ENCODE results near the gene NRN1L.
"Not testable (repeated sequence)": the region's sequence is repeated elsewhere in the genome, so short reads cannot be mapped to it uniquely, and the experiment has no call there.

Gene NRN1L

DNA sequence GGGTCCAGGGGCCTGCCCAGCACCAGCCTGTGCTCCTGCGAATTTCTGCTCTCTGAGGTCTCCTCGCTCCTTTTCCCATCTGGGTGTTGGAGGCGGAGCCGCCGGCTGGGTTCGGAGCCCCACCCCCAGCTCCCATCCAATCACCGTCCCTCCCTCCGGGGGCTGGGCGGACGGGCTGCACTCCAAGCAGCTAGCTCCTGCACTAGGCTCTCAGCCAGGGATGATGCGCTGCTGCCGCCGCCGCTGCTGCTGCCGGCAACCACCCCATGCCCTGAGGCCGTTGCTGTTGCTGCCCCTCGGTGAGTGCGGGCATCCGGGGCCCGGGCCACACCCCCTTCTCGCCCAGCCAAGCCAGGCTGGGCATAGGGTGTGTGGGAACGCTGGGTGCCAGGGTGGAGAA lies at the start of gene NRN1L:
Gene NRN1L (plus strand): TSS at position 202 of the 400 bp plus-strand sequence. CDS start 19 bp downstream, at position 221.
- no peak within 1 kb of the TSS for H3K4me3 ChIP-seq (ENCODE audit: low read depth, low read length)
- TF ChIP-seq, protein P1, sequence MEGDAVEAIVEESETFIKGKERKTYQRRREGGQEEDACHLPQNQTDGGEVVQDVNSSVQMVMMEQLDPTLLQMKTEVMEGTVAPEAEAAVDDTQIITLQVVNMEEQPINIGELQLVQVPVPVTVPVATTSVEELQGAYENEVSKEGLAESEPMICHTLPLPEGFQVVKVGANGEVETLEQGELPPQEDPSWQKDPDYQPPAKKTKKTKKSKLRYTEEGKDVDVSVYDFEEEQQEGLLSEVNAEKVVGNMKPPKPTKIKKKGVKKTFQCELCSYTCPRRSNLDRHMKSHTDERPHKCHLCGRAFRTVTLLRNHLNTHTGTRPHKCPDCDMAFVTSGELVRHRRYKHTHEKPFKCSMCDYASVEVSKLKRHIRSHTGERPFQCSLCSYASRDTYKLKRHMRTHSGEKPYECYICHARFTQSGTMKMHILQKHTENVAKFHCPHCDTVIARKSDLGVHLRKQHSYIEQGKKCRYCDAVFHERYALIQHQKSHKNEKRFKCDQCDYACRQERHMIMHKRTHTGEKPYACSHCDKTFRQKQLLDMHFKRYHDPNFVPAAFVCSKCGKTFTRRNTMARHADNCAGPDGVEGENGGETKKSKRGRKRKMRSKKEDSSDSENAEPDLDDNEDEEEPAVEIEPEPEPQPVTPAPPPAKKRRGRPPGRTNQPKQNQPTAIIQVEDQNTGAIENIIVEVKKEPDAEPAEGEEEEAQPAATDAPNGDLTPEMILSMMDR (conservative IDR thresholded peaks at IDR 0.05; ENCODE audit: low read depth, low read length): no peak
- peak; percentile 95 for DNase-seq (ENCODE audit: low read depth)

DNA sequence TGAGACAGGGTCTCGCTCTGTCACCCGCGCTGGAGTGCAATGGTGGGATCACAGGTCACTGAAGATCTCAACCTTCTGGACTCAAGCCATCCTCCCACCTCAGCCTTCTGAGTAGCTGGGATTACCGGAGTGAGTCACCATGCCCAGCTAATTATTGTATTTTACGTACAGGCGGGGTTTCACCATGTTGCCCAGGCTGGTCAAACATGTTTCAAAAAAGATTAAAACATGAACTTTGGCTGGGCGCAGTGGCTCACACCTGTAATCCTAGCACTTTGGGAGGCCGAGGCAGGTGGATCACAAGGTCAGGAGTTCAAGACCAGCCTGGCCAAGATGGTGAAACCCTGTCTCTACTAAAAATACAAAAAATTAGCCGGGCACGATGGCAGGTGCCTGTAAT lies 47.5 kb upstream of the NRN1L start:
- DNase-seq (ENCODE audit: low read depth); H3K4me3 ChIP-seq (ENCODE audit: low read depth, low read length): not testable (repeated sequence)

DNA sequence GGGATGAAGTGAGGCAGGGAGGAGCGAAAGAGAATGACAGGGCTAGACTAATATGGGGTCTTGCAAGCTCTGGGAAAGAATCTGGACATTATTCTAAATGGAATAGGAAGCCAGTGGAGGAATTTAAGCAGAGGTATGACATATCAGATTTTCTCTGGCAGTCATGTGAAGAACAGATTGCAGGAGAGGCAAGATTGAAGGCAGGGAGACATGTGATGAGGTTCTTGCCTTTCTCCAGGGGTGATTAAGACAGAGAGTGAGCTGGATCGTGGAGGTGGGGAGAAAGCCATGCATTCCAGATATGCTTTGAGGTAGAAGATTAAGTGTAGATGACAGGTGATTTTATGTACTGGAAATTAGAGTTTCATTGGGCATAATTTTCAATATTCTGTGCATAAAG lies 46.9 kb upstream of the NRN1L start:
- TF ChIP-seq, protein P1 (conservative IDR thresholded peaks at IDR 0.05; ENCODE audit: low read depth, low read length): no peak
- H3K4me3 ChIP-seq (ENCODE audit: low read depth, low read length): no peak overlapping the region
- no peak for DNase-seq (ENCODE audit: low read depth)

DNA sequence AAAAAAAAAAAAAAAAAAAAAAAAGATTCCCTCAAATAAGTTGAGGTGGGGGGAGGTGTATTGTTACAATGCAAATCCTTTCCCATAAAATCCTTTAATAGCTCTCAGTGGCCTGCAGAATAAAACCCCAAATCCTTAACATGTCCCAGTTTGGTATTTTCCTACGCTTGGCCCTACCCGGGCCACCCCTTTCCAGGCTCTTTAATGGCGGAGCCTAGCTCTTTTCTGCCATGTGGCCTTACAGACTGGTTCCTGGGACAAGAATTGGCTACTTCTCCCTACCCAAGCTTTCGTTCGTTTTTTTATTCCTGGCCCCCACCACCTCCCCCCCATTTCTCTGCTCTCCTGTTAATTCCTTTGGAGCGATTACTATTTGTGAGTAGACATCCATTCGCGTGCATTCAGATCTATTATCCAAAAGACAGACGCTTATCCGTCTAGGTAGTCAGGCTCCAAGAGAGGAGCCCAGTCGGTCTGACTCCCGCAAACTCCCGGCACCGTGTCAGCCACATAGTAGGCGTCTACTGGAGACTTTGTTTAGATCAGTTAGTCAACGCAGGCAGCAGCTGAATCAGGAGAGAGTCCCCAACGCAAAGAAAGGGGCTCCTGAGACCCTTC lies 43.4 kb upstream of the NRN1L start:
- TF ChIP-seq, protein P1 (conservative IDR thresholded peaks at IDR 0.05; ENCODE audit: low read depth, low read length): no peak
- no peak for DNase-seq (ENCODE audit: low read depth)
- H3K4me3 ChIP-seq (ENCODE audit: low read depth, low read length): peak overlapping the region; percentile 99

DNA sequence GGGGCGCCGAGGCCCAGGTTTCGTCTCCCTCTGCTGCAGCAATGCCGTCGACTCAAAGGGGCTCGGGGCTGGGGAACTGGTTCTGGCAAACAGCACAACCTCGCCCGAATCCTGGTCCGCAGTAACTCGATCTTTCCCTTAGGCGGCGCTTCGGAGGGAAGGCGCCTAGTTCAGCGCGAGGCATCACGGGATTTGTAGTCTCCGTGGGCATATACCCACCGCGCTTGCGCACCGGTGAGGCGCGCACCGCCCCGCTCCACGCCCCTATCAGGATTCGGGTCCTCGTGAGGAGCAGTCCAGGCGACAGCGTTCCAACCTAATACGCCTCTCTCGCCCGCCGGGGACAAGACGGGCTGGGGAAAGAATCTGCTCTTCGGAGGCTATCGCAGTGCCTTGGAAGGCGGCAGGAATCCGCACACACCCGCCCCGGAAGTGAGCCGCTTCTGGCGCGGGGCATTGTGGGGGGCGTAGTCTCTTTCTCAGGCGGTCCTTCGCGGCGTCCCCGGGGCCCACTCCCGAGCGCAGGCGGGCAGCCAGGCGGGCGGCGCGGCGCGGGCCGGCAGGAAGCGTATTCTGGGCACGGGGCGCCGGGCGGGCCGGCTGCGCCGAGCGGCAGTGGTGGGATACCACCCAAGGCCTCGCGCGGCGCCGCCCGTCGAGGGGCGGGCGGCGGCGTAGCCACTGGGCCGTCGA lies 42.7 kb upstream of the NRN1L start, which contains the start of gene THAP11:
Gene THAP11 (plus strand): TSS at position 505 of the 693 bp plus-strand sequence. CDS start 235 bp downstream, outside the sequence.
- H3K4me3 ChIP-seq (ENCODE audit: low read depth, low read length): peak within 1 kb of the TSS; percentile 99
- TF ChIP-seq, protein P1 (conservative IDR thresholded peaks at IDR 0.05; ENCODE audit: low read depth, low read length): peak; percentile 84

DNA sequence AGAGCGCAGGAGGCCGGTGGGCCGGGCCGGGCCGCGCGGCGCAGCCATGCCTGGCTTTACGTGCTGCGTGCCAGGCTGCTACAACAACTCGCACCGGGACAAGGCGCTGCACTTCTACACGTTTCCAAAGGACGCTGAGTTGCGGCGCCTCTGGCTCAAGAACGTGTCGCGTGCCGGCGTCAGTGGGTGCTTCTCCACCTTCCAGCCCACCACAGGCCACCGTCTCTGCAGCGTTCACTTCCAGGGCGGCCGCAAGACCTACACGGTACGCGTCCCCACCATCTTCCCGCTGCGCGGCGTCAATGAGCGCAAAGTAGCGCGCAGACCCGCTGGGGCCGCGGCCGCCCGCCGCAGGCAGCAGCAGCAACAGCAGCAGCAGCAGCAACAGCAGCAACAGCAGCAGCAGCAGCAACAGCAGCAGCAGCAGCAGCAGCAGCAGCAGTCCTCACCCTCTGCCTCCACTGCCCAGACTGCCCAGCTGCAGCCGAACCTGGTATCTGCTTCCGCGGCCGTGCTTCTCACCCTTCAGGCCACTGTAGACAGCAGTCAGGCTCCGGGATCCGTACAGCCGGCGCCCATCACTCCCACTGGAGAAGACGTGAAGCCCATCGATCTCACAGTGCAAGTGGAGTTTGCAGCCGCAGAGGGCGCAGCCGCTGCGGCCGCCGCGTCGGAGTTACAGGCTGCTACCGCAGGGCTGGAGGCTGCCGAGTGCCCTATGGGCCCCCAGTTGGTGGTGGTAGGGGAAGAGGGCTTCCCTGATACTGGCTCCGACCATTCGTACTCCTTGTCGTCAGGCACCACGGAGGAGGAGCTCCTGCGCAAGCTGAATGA lies 42.0 kb upstream of the NRN1L start:
- TF ChIP-seq, protein P1 (conservative IDR thresholded peaks at IDR 0.05; ENCODE audit: low read depth, low read length): peak; percentile 55
- H3K4me3 ChIP-seq (ENCODE audit: low read depth, low read length): peak overlapping the region; percentile 99
- peak; percentile 69 for DNase-seq (ENCODE audit: low read depth)

More for the DNA sequence above, 42.7 kb upstream of the NRN1L start, which contains the start of gene THAP11:
- DNase-seq (ENCODE audit: low read depth): peak; percentile 97

DNA sequence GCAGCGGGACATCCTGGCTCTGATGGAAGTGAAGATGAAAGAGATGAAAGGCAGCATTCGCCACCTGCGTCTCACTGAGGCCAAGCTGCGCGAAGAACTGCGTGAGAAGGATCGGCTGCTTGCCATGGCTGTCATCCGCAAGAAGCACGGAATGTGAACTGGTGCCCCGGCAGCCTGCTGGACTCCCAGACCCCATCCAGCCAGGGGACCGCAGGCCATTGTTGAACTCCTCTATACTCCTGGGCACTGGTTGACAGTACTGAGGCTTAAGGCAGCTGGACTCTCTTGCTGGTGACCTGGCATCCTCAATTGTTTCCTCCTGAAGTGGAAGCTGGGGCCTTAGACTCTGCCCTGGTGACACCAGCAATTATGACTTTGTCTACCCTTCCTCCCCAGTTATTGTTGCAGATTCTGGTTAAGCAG lies 41.3 kb upstream of the NRN1L start:
- H3K4me3 ChIP-seq (ENCODE audit: low read depth, low read length): peak overlapping the region; percentile 99
- DNase-seq (ENCODE audit: low read depth): no peak
- TF ChIP-seq, protein P1 (conservative IDR thresholded peaks at IDR 0.05; ENCODE audit: low read depth, low read length): no peak

All from choroid plexus epithelial cell (primary cell).